CD4-positive, alpha-beta T cell treated with Interleukin-2 at 100 ng/mL for 4 hours (primary cell): Measurements from ENCODE around the gene SCNM1.
"Not testable (repeated sequence)": the region's sequence is repeated elsewhere in the genome, so short reads cannot be mapped to it uniquely, and the experiment has no call there.

ENCODE experiments used
- DNase-seq: peaks from one replicate; pipeline ENCODE4 v3.0.0-alpha.2; 2020; ENCODE audit warnings: low spot score

SCNM1 gene

GRCh38 chr1:151193304-151193703 lies 27.4 kb downstream of the SCNM1 start:
- no peak for DNase-seq

- DNase-seq = no peak
Measured at GRCh38 chr1:151193856-151194255, 27.9 kb downstream of the SCNM1 start.

GRCh38 chr1:151194894-151195594 lies 29.1 kb downstream of the SCNM1 start:
- not testable (repeated sequence) for DNase-seq

GRCh38 chr1:151196292-151196800 lies 30.4 kb downstream of the SCNM1 start:
- peak; percentile 70 for DNase-seq

GRCh38 chr1:151197863-151198253 lies 31.9 kb downstream of the SCNM1 start:
- no peak for DNase-seq

GRCh38 chr1:151198254-151199127 lies 32.5 kb downstream of the SCNM1 start, which contains the start of gene PIP5K1A:
Gene PIP5K1A, plus strand, starts transcription at chr1:151198552. Its CDS starts 445 bp downstream, at chr1:151198997.
- peak; percentile 99 for DNase-seq

- peak; percentile 56 for DNase-seq
Measured at GRCh38 chr1:151199873-151200581, 34.1 kb downstream of the SCNM1 start.

- not testable (repeated sequence) for DNase-seq
Measured at GRCh38 chr1:151205381-151205965, 39.5 kb downstream of the SCNM1 start.

- no peak for DNase-seq
Measured at GRCh38 chr1:151210830-151211229, 44.9 kb downstream of the SCNM1 start.

- no peak for DNase-seq
Measured at GRCh38 chr1:151211972-151212705, 46.2 kb downstream of the SCNM1 start.

- no peak for DNase-seq
Measured at GRCh38 chr1:151213560-151213959, 47.6 kb downstream of the SCNM1 start.
